Measurements from ENCODE around the gene PTGR2.

- TF ChIP-seq CTCF (IDR thresholded peaks at IDR 0.05; ENCODE audit: insufficient read depth, low read depth, low read length) (no peak), EZH2 (IDR thresholded peaks at IDR 0.05; ENCODE audit: insufficient read depth, low read length) (no peak)
Observed at GRCh38 chr14:73877790-73878189, 26.2 kb downstream of the PTGR2 start.
